AG10803 (cell line): ENCODE measurements around the gene GHR.

Experiments
- DNase-seq: peaks from one replicate; pipeline ENCODE4 v3.0.0; 2010; ENCODE audit warnings: low read depth
- H3K4me3 ChIP-seq: 2 replicates; pipeline ENCODE4 v1.5.1; 2011; ENCODE audit warnings: mild to moderate bottlenecking, low read length, control low read depth
- TF ChIP-seq, protein P1 (sequence below): conservative IDR thresholded peaks from 2 replicates; pipeline ENCODE4 v1.5.1; 2011; ENCODE audit warnings: mild to moderate bottlenecking, low read length, control low read depth, inconsistent platforms

Gene GHR

GRCh38 chr5:42604171-42604711 is 181.0 kb downstream of the GHR start:
- DNase-seq: no peak
- H3K4me3 ChIP-seq: no peak overlapping the region
- TF ChIP-seq, protein P1, sequence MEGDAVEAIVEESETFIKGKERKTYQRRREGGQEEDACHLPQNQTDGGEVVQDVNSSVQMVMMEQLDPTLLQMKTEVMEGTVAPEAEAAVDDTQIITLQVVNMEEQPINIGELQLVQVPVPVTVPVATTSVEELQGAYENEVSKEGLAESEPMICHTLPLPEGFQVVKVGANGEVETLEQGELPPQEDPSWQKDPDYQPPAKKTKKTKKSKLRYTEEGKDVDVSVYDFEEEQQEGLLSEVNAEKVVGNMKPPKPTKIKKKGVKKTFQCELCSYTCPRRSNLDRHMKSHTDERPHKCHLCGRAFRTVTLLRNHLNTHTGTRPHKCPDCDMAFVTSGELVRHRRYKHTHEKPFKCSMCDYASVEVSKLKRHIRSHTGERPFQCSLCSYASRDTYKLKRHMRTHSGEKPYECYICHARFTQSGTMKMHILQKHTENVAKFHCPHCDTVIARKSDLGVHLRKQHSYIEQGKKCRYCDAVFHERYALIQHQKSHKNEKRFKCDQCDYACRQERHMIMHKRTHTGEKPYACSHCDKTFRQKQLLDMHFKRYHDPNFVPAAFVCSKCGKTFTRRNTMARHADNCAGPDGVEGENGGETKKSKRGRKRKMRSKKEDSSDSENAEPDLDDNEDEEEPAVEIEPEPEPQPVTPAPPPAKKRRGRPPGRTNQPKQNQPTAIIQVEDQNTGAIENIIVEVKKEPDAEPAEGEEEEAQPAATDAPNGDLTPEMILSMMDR: no peak

GRCh38 chr5:42605490-42605889 is 182.3 kb downstream of the GHR start:
- TF ChIP-seq, protein P1: no peak
- no peak overlapping the region for H3K4me3 ChIP-seq
- DNase-seq: no peak

- no peak for DNase-seq
- TF ChIP-seq, protein P1: no peak
- H3K4me3 ChIP-seq: no peak overlapping the region
Observed at GRCh38 chr5:42606464-42606869, 183.2 kb downstream of the GHR start.

- no peak overlapping the region for H3K4me3 ChIP-seq
- DNase-seq: no peak
- TF ChIP-seq, protein P1: no peak
Observed at GRCh38 chr5:42611437-42611836, 188.2 kb downstream of the GHR start.

- TF ChIP-seq, protein P1: no peak
- no peak overlapping the region for H3K4me3 ChIP-seq
- DNase-seq: peak; percentile 43
Observed at GRCh38 chr5:42612750-42613366, 189.6 kb downstream of the GHR start.

- TF ChIP-seq, protein P1: no peak
- peak; percentile 5 for DNase-seq
- H3K4me3 ChIP-seq: no peak overlapping the region
Observed at GRCh38 chr5:42614509-42614908, 191.3 kb downstream of the GHR start.

DNA sequence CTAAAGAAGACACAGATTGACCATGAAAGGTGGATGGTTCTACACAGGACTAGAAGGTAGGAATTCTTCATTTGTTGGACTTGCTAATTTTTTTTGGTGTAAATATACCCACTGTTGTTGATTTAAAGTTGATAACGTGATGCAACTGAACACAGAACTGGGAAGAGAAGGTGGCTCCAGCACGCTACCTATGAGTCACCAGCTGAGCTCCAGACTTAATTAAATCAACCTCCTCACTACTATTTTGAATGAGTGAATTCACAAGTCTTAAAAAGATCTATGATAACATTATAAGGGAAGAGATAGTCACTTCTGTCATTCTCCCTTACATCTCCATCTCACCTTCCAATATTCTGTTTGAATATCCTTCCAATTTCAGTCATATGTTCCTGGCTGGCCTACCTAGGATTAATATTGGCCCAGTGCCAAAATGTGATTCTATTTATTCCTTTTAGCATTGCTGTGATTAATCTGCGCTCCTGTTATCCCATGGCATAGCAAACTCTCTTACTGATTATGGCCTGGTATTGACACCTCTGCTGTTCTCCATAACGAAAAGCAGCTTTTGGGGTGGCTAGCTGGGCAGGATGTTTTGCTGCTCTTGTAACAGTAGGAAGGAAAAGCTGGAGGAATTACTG is 197.5 kb downstream of the GHR start:
- TF ChIP-seq, protein P1: no peak
- no peak for DNase-seq
- no peak overlapping the region for H3K4me3 ChIP-seq
